ENCODE measurements around the gene PDE10A.

PDE10A gene

DNA sequence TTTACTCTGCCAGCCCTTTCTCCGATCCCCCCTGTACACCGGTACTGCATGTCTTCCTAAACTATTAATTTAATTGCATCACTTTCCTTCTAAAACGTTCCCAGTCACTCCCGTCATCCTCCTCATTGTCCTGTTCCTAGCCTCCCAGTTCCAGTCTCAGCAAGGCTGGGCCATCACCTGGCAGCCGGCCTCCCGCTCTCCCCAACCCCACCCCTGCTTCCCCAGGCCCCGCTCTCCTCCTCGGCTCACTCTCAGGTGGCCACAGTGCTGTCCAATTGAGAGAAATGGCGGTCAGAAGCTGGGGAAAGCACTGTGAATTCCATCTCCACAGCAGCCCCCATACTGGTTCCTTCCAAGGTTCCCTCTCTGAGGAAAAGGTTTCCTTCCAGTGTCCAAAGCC is 8.9 kb downstream of the PDE10A start:
- DNase-seq = no peak

DNA sequence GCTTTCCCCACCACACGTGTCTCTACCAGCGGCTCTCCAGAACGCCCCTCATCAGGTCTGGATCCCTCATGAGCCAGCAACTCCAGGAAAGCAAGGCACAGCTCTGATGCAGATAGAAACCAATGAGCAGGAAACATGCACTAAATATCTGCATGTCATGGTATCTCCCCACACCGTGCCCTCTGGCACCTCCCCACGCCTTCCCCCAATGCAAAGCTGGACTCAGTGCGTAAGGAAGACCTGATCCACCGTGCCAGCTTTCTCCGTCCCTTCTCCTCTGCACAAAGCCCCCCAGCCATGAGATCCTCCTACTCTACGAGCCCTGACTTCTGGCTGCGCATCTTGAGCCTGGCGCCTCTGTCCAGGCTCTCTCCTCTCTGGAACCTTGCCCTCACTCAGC is 9.4 kb downstream of the PDE10A start:
- no peak for DNase-seq

DNA sequence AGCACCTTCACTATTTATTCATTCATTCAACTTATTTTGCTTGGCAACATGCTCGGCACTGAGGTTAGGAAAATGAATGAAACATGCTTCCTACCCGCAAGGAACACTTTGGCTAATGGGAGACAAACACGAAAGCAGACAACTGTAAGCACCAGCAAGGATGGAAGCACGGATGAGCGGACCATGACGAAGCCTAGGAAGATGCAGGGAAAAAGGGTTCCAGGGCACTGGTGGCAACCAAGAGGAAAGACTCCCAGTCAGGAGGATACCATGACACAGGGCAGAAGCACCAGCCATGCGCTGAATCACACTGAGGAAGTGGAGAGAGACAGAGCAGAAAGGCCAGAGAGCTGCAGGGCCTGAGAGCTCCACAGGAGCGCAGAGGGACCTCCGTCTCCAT is 9.8 kb downstream of the PDE10A start:
- no peak for DNase-seq

DNA sequence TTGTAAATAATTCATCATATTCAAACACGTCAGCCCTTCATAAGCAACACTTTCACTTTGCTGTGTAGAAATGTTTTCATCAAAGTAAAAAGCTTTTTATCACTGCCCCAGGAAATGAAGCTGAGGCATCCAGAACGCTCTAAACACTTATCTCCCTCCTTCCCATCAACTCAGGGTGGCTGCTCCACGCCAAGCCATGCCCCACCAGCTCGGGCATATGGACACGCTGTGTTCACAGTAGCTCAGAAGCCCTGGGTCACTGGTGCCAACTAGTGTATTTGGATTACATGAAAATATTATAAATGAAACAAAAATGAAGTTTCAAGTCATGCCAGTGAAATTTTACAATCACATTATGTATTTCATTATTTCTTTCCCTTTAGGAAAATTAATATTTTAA is 10.3 kb downstream of the PDE10A start:
- DNase-seq = no peak

DNA sequence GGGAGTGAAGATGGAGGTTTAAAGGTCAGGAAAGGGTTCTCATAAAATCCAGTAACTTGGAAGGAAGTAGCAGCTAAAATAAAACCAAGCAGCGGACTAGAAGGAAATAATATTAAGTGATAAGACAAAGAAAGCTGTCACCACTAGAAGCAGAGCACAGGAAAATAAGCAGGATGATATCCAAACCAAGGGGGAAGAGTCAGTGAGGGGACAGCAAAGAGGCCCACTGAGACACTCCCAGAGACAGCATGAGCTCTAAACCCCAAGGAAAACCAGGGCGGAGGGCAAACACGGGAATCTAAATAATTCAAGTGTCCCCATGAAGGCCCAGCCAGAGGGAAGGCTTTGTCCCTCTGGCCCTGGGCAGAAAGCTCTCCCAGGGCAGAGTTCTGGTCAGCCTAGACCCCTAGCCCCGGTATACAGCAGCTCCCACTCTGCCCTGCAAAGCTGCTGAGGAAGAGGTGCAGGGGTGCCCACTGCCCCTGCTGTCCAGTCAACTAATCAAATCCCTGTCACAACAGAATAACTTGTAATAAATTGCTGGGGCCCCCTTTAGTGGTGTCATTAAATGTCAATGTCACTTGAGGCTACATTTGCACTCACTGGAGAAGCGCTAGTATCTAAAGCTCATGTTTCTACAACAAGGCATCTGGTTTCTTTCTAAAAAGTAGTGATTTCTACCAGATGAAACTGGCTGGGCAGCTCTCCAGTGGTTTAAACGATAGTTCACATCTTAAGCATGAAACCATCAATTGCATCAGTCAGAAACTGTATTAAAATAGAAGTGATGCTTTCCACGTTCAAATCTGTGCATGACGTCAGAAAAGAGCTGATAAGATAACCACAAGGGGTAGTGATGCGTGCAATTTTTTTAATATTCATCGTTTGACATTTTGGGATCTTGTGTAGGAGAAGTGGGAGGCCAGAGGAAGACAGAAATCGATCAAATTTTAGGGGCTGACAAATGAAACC is 13.6 kb downstream of the PDE10A start:
- no peak for DNase-seq

DNA sequence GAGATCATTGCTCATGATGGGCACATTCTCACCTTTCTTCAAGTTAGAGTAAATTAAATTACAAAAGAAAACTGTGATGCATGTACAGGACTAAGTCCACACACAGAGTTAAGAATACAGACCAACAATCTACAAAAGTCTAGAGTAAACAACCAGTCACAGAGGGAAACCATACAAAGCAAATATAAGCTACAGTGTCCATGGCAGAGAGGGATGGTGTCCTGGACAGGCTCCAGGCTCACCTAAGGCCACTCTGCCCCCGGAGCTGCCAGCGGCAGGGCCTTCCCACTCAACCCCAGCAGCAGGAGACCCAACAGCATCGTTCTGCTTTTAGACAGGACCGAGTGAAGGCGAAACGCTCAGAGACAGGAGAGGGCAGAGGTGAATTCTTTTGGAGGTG is 16.0 kb downstream of the PDE10A start:
- DNase-seq = no peak

DNA sequence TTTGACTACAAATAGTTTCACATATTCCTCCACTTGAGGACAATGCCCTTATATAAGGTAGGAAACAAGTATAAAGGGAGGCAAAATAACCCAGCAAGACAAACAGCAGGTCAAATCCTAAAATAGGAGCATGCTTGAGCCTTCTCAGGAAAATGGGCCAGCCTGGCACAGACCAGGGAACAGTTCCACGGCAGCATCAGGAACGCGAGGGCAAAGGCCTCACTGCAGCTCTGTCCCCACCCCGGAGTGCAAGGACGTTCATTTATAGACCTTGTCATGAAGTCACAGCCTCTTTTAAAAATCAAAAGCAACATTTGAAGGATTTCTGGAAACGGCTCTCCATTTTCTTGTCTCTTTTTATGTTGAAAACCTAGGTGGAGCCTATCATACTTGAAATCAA is 17.1 kb downstream of the PDE10A start:
- DNase-seq = no peak

DNA sequence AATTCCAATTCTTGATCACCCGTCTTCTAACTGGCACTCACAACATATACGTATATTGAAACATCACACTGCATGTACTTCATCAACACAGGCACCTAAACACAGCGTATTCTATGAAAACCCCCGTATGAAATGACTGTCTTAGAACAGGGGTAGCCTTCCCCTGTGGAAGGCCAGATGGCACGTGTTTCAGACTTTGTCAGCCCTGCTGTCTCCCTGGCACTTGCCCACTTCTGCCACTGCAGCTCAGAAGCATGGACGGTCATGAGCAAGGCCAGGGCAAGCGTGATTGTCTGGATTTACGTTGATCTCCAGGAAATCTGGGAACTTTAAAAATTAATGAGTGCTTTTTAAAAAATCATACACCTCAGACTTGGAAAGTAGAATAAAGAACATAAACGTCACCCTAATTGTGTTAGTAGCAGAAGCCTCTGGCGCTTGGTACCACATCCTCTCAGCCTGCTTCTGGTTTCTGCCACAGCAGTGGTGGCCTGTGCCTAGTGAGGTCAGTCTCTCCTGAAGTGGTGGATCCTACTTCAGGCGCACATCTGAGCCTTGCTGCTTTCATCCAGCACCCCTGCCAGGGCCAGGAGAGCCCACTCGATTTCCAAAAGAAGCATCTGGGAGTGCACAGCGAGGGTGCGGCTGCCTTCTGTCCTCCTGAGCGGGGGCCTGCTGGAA is 18.3 kb downstream of the PDE10A start:
- DNase-seq = no peak

DNA sequence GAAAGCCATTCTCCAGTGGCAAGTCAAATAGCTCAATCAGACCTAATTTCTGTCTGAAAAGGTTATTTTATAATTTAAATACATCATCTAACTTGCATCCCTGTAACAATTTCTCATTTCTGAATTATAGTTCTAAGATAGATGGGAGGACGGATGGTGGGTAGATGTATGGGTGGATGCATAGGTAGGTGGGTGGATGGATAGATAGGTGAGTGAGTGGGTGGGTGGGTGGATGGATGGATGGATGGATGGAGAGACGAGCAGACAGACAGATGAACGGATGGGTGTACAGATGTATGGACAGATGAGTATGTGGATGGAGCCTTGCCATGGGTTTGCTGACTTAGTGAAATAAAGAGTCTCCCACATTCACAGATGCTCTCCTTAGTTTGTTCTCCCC is 20.0 kb downstream of the PDE10A start:
- DNase-seq = no peak

DNA sequence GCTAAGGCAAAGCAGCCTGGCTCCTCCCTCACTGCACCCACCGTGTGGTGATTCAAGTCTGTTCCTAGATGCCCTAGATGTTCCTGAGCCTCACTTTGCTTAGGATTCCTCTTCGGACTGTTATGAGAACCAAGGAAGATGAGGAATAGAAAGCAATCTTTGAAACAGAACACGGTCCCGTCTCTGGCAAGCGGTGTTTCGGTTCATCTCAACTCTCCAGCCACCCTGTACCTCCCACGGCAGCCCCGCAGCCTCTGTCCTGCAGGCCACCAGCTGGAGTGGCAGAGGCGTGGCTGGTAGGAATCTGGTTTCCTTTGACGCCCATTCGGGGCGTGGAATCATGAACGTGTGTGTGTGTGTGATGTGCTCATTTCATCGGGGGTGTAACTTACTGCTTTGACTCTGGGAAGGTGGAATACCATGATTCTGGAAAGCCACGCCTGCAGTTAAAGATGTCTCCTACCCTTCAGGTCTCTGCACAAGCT is 21.3 kb downstream of the PDE10A start:
- no peak for DNase-seq

DNA sequence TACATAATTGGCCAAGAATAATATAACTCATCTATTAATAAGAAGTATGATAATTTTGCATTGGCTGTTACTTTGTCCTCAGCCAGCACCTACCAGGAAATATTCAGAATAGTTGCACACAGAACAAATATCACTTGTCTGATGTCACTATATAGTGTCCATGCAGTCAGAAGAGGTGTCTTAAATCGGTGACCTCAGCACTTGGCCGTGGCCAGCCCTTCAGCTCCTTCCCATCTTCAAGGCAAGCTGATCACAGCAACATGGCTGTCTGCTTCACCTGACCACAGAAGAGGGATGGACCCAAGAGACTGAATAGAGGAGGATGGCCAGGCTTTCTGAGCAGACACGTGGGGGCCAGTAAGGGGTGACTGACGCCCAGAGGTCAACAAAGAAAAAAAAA is 22.2 kb downstream of the PDE10A start:
- DNase-seq = no peak

DNA sequence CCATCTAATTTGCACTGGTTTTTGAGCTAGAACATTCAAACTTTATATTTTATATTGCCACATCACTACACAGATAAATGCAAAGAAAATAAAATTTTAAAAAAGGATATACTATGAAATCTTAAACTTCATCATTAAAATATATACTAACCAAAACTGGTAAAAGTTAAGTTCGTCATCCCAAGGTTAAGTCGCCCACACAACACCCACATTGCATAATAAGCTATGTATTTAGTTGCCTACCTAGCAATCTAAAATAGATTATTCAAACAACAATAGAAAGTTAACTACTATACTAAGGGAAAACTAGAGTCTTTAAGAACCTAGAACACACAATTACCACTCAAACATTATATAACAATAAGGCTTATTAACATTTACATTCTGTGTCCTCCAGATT is 24.5 kb downstream of the PDE10A start:
- DNase-seq = no peak

DNA sequence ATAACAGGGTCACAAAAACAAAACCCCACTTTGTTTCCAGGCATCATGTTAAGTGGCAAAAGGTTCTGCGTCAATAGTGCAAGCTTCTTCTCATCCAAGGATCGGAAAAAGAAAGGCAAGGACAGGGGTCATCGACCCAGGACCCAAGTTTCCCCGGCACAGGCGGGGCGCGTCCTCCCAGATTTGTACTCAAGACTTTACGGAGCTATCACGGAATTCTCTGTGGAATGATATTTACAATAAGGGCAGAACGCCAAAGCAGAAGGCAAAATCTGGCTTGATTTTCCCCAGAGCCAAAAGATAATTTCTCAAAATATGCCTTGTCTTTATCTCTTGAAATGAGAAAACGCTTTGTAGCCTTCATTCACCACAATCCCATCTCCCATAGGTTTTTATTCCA is 25.5 kb downstream of the PDE10A start:
- DNase-seq = no peak

DNA sequence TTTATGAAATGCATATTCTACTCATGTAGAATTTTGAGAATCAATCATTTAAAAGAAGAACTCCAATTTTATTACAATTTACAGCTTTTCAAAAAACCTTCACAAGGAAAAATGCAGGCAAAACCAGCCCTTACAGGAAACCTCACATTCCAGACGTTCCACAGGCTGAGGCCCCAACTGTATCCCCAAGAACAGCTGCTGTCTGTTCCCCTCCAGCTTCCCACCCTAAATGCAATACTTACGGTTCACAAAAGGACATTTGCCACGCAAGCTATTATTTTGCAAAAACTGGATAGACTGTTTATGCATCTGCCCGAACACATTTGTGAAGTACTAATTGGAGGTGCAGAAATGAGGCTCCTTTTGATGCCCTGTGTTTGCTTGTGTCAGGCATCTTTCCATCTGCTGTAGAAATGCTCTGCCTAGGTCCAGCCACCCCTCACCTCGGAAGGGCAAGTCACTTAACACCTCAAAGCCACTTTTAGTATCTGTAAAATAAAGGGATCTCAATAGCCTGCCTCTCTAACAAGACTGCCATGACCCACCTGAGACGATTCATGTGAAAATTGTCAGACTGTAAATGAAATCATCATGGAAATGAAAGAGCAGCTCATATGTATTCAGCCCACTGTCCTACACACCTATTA is 26.5 kb downstream of the PDE10A start:
- no peak for DNase-seq

DNA sequence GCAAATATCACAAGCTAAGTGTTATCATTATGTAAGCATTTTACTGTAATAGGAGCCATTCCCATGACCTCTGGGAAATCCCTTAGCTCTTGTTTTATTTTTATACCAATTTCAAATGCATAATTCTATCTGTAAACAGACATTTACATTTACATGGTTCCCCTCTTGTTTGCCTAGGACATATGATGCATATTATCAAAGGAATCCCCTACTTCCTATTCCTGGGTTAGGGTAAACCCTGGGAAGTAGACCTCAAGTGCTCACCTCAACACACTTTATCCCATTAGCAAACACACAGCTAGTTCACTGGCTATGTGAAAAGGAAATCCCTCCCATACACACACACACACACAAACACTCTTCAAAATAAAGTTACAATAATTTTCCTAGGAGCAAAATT is 27.1 kb downstream of the PDE10A start:
- no peak for DNase-seq

DNA sequence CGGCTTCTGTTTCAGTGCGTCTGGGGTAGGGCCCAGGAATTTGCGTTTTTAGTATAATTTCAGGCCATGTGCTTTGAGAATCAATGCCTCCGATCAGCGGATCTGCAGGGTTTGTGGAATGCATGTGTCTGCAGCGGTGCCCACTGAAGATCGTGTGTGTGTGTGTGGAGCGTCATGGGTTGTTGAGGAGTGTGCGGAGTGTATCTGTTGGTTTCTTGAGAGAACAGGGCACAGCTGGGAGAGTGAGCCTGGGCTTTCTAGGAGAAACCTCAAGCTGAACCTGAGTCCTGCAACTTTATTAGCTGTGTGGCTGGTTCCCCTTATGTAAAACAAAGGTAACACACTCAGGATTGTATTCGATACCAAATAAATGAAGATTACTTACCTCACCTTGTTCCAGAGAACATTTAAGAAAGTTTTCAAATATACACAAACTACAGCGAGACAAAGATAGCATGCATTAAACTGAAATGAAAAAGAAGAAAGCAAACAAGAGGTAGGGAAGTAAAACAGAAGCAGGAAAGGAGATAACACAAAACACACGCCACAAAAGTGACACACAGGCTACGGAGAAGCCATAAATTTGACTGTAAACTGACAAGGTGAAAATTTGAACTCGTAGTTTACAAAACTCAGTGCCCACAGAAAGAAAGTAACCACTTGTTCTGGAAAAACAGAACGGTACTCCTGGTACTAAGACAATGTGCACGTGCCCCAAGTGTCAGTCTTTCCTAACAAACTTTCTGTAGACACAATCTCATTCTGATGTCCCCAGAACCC is 28.8 kb downstream of the PDE10A start:
- DNase-seq = no peak

DNA sequence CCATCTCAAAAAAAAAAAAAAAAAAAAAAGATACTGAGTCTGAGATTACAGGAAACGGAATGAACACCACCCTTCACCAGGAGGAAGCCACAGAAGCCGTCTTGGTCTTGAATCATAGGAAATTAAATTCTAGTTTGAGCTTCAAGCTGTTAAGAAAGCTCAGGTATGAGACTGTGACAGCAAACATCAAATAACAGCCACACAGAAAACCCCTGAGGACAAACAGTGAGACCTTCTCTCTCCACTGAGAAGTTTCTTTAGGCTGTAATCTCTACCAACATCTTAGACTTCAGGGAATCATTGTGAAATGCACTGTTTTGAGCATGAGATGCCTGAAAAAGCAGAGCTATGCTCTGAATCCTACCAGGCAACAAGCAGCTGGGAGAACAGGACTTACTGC is 30.8 kb downstream of the PDE10A start:
- DNase-seq = no peak

DNA sequence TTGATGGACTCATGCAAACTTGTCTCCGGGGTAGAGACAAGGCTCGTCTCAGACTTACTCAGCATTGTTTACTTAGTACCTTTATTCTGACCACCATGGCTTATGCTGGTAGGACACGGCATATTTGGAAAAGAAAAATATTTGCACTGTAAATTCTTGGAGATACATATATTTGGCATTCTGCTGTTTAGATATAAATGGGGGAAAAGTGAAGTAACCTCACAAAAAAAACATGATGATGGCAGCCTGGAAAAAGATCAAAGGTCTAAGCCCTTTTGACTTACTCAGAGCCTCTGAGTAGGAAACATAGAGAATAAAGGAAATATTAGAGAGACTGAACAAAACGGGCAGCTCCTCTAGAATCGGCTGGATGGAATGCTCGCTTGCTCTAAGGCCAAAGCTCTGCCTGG is 32.5 kb downstream of the PDE10A start:
- no peak for DNase-seq

DNA sequence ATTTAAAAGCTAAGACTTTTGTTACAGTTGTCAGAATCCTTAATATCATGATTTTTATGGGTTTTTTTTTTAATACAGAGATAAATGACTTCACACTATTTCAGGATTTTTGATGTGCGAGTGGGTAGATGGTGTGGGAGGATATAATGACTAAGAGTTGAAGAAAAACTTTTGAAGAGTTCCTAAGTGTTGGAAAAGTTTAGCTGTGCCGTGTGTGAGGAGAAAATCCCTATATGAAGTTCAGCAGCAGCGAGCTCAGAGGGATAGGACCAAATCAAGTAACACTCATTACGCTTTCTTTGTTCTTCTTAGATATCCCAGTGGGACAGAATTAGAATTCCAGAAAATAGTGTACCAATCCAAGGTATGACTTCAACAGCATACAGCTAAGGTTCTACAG is 34.1 kb downstream of the PDE10A start:
- no peak for DNase-seq

DNA sequence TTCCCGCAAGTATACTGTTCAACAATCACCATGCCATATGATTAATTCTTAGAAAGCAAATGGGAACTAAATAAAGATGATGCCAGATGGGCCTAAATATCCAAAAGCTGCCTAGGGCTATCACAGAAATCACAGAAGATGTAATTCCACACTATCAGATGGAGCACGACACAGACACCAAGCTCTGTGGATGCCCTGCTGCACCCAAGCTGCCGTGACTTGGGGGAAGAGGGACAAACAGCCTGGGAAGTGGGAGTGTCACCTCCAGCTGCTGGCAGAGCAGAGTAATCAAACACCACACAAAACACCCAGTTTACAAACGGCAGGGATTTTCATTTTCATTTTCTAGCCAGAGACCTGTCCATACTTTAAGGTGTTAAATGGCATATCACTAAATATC is 35.7 kb downstream of the PDE10A start:
- no peak for DNase-seq

DNA sequence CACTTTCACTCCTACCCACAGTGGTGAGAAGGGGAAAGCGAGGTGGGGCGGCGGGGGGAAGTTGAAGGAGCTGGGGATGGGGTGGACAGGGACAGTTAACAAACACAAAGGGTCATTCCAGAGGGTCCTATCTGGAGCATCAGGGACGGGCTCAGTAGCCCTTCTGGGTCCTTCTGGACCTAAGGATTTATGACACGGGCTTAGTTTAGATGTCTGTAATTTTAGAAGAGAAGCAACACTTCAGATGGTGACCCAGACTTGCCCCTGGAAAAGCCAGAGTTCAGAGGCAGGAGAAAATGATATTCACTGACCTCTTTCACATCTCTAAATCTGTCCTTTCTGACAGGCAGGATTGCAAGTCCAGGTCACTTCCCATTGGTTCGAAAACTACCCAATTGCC is 36.3 kb downstream of the PDE10A start:
- no peak for DNase-seq

DNA sequence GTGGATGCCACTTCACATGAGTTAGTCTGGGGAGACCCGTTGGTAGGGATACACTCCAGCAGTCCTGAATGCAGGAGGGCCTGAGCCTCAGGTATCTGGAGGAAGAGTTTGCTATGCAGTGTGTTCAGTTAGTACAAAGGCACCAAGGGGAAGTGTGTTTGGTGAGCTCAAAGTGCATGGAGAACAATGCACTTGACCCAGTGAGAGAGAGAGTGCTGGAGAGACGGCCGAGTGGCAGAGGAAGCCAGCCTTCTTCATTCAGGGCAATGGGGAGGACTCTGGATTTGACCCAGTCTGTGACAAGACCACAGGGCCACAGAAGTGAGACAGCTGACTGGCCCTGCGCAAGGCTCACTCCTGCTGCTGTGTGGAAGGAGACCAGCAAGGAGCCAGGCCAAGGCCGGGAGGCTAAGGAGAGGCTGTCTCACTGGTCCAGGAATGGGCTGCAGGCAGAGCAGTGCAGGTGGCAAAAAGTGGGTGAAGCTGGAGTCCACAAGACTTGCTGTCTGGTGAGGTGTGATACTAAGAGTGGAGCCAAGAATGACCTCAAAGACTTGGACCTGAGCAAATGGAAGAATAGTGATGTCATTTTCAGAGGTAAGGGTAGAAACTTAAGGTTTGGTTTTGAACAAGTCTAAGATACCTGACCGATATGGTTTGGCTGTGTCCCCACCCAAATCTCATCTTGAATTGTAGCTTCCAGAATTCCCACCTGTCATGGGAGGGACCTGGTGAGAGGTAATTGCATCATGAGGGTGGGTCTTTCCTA is 38.0 kb downstream of the PDE10A start:
- DNase-seq = no peak

Data from suppressor macrophage (primary cell).